Transverse colon (tissue), 4 donors: ENCODE data around the gene ARPIN. TPM values are rescaled to one million over a fixed set of nuclear protein-coding genes. Genes with fewer than 3 reads are reported as not detected.

Source experiments
- DNase-seq: peaks from one replicate; pipeline ENCODE4 v3.0.0-alpha.2; 2019
- H3K27ac ChIP-seq, 4 donors: fragments of 200-600 bp; sonication (generic); 2 replicates each; pipeline ENCODE4 v1.5.1; 2016 to 2018; ENCODE audit warnings: inconsistent platforms in 4 of 4
- H3K27me3 ChIP-seq: fragments of 200-600 bp; sonication (generic); 2 replicates; pipeline ENCODE4 v1.5.1; 2017; ENCODE audit warnings: inconsistent platforms
- H3K36me3 ChIP-seq, 4 donors: fragments of 200-600 bp; sonication (generic); 2 replicates each; pipeline ENCODE4 v1.5.1; 2017 to 2019; ENCODE audit warnings: inconsistent platforms in 4 of 4
- H3K4me1 ChIP-seq, 4 donors: fragments of 200-600 bp; sonication (generic); 2 replicates each; pipeline ENCODE4 v1.5.1; 2017 to 2020; ENCODE audit warnings: inconsistent platforms in 4 of 4
- H3K4me3 ChIP-seq, 4 donors: fragments of 200-600 bp; sonication (generic); 1 replicate in 1 of 4; 2 replicates in 3 of 4; pipeline versions ENCODE4 v1.5.1 to v1.6.1; 2017 to 2019; ENCODE audit warnings: inconsistent platforms in 4 of 4
- H3K9me3 ChIP-seq, 2 donors: fragments of 200-600 bp; sonication (generic); 2 replicates each; pipeline ENCODE4 v1.5.1; 2017 to 2019; ENCODE audit warnings: inconsistent platforms in 2 of 2
- CTCF ChIP-seq, 5 experiments: fragments of 200-600 bp in 3 of 5; fragments of 450-650 bp in 2 of 5; sonication (generic) in 3 of 5; IDR thresholded peaks; 1 replicate in 2 of 5; 2 replicates in 3 of 5; pipeline ENCODE4 v1.5.1; 2016 to 2017; ENCODE audit warnings: antibody characterized with exemption in 5 of 5, inconsistent platforms in 3 of 5, mild to moderate bottlenecking in 2 of 5, moderate library complexity in 1 of 5
- EP300 ChIP-seq: sonication (generic); formaldehyde crosslinking; IDR thresholded peaks from one replicate; pipeline ENCODE4 v1.6.1; 2017; ENCODE audit warnings: antibody characterized with exemption, low read depth
- POLR2A ChIP-seq: fragments of 450-650 bp; IDR thresholded peaks from one replicate; pipeline ENCODE4 v1.6.1; 2016; ENCODE audit warnings: antibody characterized with exemption, mild to moderate bottlenecking, moderate library complexity
- POLR2AphosphoS5 ChIP-seq, 3 donors: sonication (generic); formaldehyde crosslinking; IDR thresholded peaks; one replicate each; pipeline ENCODE4 v1.6.1; 2016; ENCODE audit warnings: antibody characterized with exemption in 3 of 3
- WGBS, 2 donors: methylation state at CpG; one replicate each; pipeline ENCODE4 v1.1.5; 2018; ENCODE audit warnings: low coverage in 1 of 2; 5-methylcytosine and 5-hydroxymethylcytosine counted together
- in situ Hi-C, 4 donors: fragments of 200-750 bp; cut with MboI; loops; one replicate each; pipeline versions ENCODE4 v1.15.0 to v1.15.1; 2017; ENCODE audit warnings: low sequenced_read_pairs in 3 of 4, low pct_ligation_motif_present in 1 of 4, low pct_unique_long_range_greater_than_20kb in 1 of 4
- intact Hi-C: fragments of 100-400 bp; cut with DNase I; formaldehyde crosslinking; loops from one replicate; pipeline ENCODE4 v1.15.1; 2023; ENCODE audit warnings: low total_unique reads
- total RNA-seq, 4 donors: library from RNA; depleted of rRNA; stranded (reverse); fragments of >200 nt; gene quantifications; one replicate each; pipeline ENCODE4 v1.1.0, GENCODE V29; 2016

ARPIN gene
- total RNA-seq, 4 donors from 2014 or later = 24.1 to 48.6 (median 37.6) TPM

- no peak for TF ChIP-seq POLR2AphosphoS5 (IDR thresholded peaks at IDR 0.05)
- TF ChIP-seq CTCF (IDR thresholded peaks at IDR 0.05) = no peak
- no peak for TF ChIP-seq EP300
- TF ChIP-seq POLR2A = no peak
- no peak for DNase-seq
- 48 to 79% methylated on average over 2 to 3 of the region's 3 CpGs for WGBS, 2 donors
- Histone ChIP-seq H3K4me3 (no peak overlapping the region), H3K36me3 (peaks cover 0 to 6% (median 3%) of the 10 kb centered on the region in 4 donors), H3K27ac (peak overlapping the region; percentile 43 to 67 (median 64)), H3K4me1 (peaks cover 4 to 49% (median 35%) of the 10 kb centered on the region in 4 donors), H3K27me3 (no peaks in the 10 kb centered on the region), H3K9me3 (no peaks in the 10 kb centered on the region)
- intact Hi-C loops (no loop called here), in situ Hi-C loops (no loop called here)
Measured at GRCh38 chr15:89864958-89865739, 47.6 kb downstream of the ARPIN start.

GRCh38 chr15:89863918-89864317 is 48.8 kb downstream of the ARPIN start:
- Histone ChIP-seq H3K4me1 (peaks cover 4 to 62% (median 41%) of the 10 kb centered on the region in 4 donors), H3K4me3 (no peak overlapping the region), H3K27ac (peak overlapping the region; percentile 43 to 67 (median 64)), H3K27me3 (no peaks in the 10 kb centered on the region), H3K36me3 (peaks cover 0 to 3% (median 0%) of the 10 kb centered on the region in 4 donors), H3K9me3 (no peaks in the 10 kb centered on the region)
- no peak for TF ChIP-seq EP300
- no peak for TF ChIP-seq POLR2AphosphoS5 (IDR thresholded peaks at IDR 0.05)
- TF ChIP-seq CTCF (IDR thresholded peaks at IDR 0.05) = no peak
- TF ChIP-seq POLR2A = no peak
- in situ Hi-C loops (no loop called here), intact Hi-C loops (no loop called here)
- DNase-seq = no peak

- Histone ChIP-seq H3K27ac (peak overlapping the region; percentile 23 to 90 (median 84)), H3K4me3 (no peak overlapping the region), H3K27me3 (no peaks in the 10 kb centered on the region), H3K4me1 (peaks cover 4 to 76% (median 49%) of the 10 kb centered on the region in 4 donors), H3K9me3 (no peaks in the 10 kb centered on the region), H3K36me3 (peaks cover 0 to 3% (median 0%) of the 10 kb centered on the region in 4 donors)
- in situ Hi-C loops = no loop called here
- intact Hi-C loops = no loop called here
- TF ChIP-seq EP300 = no peak
- TF ChIP-seq POLR2AphosphoS5 (IDR thresholded peaks at IDR 0.05) = no peak
- no peak for TF ChIP-seq CTCF (IDR thresholded peaks at IDR 0.05)
- TF ChIP-seq POLR2A = no peak
- 31 to 43% methylated on average over 2 of the region's 2 CpGs for WGBS, 2 donors
- no peak for DNase-seq
Measured at GRCh38 chr15:89860891-89861290, 51.9 kb downstream of the ARPIN start.

- intact Hi-C loops (no loop called here), in situ Hi-C loops (no loop called here)
- Histone ChIP-seq H3K4me1 (peaks cover 4 to 74% (median 47%) of the 10 kb centered on the region in 4 donors), H3K9me3 (no peaks in the 10 kb centered on the region), H3K27me3 (no peaks in the 10 kb centered on the region), H3K4me3 (no peak overlapping the region), H3K27ac (peak overlapping the region; percentile 23 to 90 (median 84)), H3K36me3 (no peaks in the 10 kb centered on the region)
- TF ChIP-seq EP300 (no peak), POLR2AphosphoS5 (IDR thresholded peaks at IDR 0.05) (no peak), CTCF (IDR thresholded peaks at IDR 0.05) (no peak), POLR2A (no peak)
- no peak for DNase-seq
- WGBS, 2 donors = 32 to 35% methylated on average over 3 of the region's 3 CpGs
Measured at GRCh38 chr15:89860431-89860830, 52.3 kb downstream of the ARPIN start.
